Tibial nerve (tissue), 4 donors: ENCODE data around the gene QPRT. TPM values are rescaled to one million over a fixed set of nuclear protein-coding genes. Genes with fewer than 3 reads are reported as not detected.
"Not testable (repeated sequence)": the region's sequence is repeated elsewhere in the genome, so short reads cannot be mapped to it uniquely, and the experiment has no call there.

ENCODE experiments used
- DNase-seq, 2 donors: peaks; one replicate each; pipeline ENCODE4 v3.0.0-alpha.2; 2019; ENCODE audit warnings: low spot score in 2 of 2
- H3K27ac ChIP-seq, 4 donors: fragments of 200-600 bp; sonication (generic) in 3 of 4; one replicate each; pipeline ENCODE4 v1.5.1; 2017 to 2019; ENCODE audit warnings: mild to moderate bottlenecking in 1 of 4
- H3K27me3 ChIP-seq, 2 donors: fragments of 200-600 bp; sonication (generic) in 1 of 2; one replicate each; pipeline versions ENCODE4 v1.5.1 to v1.6.0; 2017 to 2019
- H3K36me3 ChIP-seq, 3 donors: fragments of 200-600 bp; sonication (generic); one replicate each; pipeline ENCODE4 v1.5.1; 2018 to 2019
- H3K4me1 ChIP-seq, 4 donors: fragments of 200-600 bp; sonication (generic) in 3 of 4; one replicate each; pipeline ENCODE4 v1.5.1; 2017 to 2019
- H3K4me3 ChIP-seq, 4 donors: fragments of 200-600 bp; sonication (generic) in 3 of 4; one replicate each; pipeline ENCODE4 v1.5.1; 2017 to 2019; ENCODE audit warnings: mild to moderate bottlenecking in 1 of 4, moderate library complexity in 1 of 4
- H3K9me3 ChIP-seq, 4 donors: fragments of 200-600 bp; sonication (generic) in 3 of 4; one replicate each; pipeline ENCODE4 v1.5.1; 2017 to 2019
- EP300 ChIP-seq, 2 donors: sonication (generic); formaldehyde crosslinking; IDR thresholded peaks; one replicate each; pipeline ENCODE4 v1.6.1; 2017; ENCODE audit warnings: antibody characterized with exemption in 2 of 2, mild to moderate bottlenecking in 1 of 2
- POLR2A ChIP-seq, 2 donors: fragments of 450-650 bp; IDR thresholded peaks; one replicate each; pipeline ENCODE4 v1.6.1; 2017; ENCODE audit warnings: antibody characterized with exemption in 2 of 2, mild to moderate bottlenecking in 2 of 2, moderate library complexity in 2 of 2
- whole genome bisulfite sequencing, 2 donors: methylation state at CpG; one replicate each; pipeline ENCODE4 v1.1.5; 2018; 5-methylcytosine and 5-hydroxymethylcytosine counted together
- total RNA-seq, 4 donors: library from RNA; depleted of rRNA; stranded (reverse); fragments of >200 nt; gene quantifications; one replicate each; pipeline ENCODE4 v1.1.0, GENCODE V29; 2016
- TF ChIP-seq, protein P1 (sequence below), 5 experiments: fragments of 200-600 bp in 3 of 5; fragments of 450-650 bp in 2 of 5; sonication (generic) in 3 of 5; IDR thresholded peaks; one replicate each; pipeline ENCODE4 v1.5.1; 2016 to 2019; ENCODE audit warnings: antibody characterized with exemption in 5 of 5, mild to moderate bottlenecking in 3 of 5, moderate library complexity in 2 of 5

Gene QPRT
- total RNA-seq, 4 donors from 2014 or later = 15.3 to 50.4 (median 38.5) TPM

DNA sequence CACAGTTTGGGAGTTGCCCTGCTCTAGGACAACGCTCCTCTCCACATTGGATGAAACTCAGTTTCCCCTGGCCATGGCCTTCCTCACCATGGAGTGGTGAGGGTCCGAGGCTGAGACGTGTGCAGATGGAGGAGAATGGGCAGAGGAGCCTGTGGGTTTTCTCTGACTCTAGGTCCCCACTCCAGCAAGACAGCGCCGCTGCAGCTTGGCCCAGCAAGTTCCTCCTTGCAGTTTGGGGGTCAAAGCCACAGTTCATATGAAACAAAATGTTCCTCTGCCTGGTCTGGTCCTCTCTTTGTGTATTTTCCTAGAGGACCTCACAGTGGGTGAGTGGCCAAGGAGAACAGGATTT is 64.5 kb downstream of the QPRT start:
- Histone ChIP-seq H3K9me3 (peaks cover 0 to 3% (median 0%) of the 10 kb centered on the region in 4 donors), H3K27ac (no peak overlapping the region), H3K27me3 (no peaks in the 10 kb centered on the region), H3K36me3 (no peaks in the 10 kb centered on the region), H3K4me3 (no peak overlapping the region), H3K4me1 (no peaks in the 10 kb centered on the region)
- DNase-seq = no peak
- 70 to 81% methylated on average over 5 of the region's 5 CpGs for WGBS, 2 donors
- no peak for TF ChIP-seq POLR2A (IDR thresholded peaks at IDR 0.05)
- TF ChIP-seq EP300 (IDR thresholded peaks at IDR 0.05) = no peak
- TF ChIP-seq, protein P1, sequence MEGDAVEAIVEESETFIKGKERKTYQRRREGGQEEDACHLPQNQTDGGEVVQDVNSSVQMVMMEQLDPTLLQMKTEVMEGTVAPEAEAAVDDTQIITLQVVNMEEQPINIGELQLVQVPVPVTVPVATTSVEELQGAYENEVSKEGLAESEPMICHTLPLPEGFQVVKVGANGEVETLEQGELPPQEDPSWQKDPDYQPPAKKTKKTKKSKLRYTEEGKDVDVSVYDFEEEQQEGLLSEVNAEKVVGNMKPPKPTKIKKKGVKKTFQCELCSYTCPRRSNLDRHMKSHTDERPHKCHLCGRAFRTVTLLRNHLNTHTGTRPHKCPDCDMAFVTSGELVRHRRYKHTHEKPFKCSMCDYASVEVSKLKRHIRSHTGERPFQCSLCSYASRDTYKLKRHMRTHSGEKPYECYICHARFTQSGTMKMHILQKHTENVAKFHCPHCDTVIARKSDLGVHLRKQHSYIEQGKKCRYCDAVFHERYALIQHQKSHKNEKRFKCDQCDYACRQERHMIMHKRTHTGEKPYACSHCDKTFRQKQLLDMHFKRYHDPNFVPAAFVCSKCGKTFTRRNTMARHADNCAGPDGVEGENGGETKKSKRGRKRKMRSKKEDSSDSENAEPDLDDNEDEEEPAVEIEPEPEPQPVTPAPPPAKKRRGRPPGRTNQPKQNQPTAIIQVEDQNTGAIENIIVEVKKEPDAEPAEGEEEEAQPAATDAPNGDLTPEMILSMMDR (IDR thresholded peaks at IDR 0.05) = no peak

DNA sequence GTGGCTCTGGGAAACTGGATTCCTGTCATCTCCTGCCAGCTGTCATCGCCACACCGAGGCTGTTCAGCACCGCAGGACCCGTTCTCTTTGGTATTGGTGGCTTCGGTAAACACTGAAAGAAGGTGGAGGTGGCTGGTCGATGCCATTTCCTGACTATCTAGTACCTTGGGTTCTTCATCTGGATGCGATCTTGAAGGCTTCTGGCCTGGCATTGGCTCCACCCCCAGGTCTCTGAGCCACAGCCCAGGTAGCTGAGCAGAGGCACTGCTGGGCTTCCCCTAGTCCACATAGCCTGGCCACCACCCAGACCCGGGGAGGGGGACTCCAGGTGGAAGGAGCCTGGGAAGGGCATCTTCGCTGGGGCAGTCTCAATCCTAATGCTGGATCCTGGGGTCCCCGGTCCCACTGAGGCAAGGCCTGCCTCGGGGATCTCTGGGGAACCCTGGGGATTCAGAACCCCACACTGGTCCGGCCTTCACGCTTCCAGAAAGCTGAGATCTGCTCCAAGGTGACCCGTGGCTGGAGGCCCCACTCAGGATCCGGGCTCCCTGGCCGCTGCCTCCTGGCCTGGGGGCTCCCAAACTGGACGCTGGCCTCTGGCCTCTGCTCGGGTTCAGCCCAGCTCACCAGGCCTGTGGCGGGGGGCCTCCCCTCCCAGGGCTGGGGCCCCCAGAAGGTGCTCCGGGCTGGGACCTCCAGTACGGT is 65.0 kb downstream of the QPRT start:
- H3K9me3 ChIP-seq = no peaks in the 10 kb centered on the region
- H3K27me3 ChIP-seq = no peaks in the 10 kb centered on the region
- WGBS, 2 donors = 85 to 87% methylated on average over 10 to 18 of the region's 21 CpGs
- H3K36me3 ChIP-seq = no peaks in the 10 kb centered on the region
- TF ChIP-seq, protein P1 (IDR thresholded peaks at IDR 0.05) = no peak
- TF ChIP-seq POLR2A (IDR thresholded peaks at IDR 0.05) (no peak), EP300 (IDR thresholded peaks at IDR 0.05) (no peak)
- DNase-seq = no peak
- peak overlapping the region in 1 of 4 donors; percentile 7 for H3K27ac ChIP-seq
- H3K4me3 ChIP-seq = no peak overlapping the region
- H3K4me1 ChIP-seq = no peaks in the 10 kb centered on the region

DNA sequence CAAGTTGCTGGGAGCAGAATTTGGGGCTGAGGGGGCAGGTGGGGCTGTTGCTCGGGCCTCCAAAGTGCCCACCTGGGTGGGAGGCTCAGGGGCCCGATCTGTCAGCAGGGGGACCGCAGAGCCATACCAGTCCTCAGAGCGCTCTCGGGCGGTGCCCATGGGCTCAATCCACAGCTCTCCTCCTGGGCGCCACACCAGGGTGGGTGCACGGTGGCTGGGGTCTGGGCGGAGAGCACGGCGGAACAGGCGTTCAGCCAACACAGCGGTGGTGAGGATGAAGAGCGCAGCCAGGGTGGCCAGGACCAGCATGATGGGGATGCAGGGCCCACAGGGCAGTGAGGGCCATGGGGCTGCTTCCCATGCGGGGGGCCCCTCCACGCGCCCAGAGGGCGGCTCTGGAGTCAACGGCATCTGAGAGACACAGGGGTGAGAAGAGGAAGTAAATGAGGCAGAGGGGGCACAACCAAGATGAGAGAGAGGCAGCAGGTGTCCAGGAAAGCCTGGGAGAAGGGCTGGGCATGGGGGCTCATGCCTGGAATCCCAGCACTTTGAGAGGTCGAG is 65.6 kb downstream of the QPRT start:
- peak overlapping the region in 1 of 4 donors; percentile 67 for H3K27ac ChIP-seq
- no peaks in the 10 kb centered on the region for H3K27me3 ChIP-seq
- no peaks in the 10 kb centered on the region for H3K9me3 ChIP-seq
- 82 to 89% methylated on average over 9 to 20 of the region's 20 CpGs for WGBS, 2 donors
- no peaks in the 10 kb centered on the region for H3K36me3 ChIP-seq
- H3K4me1 ChIP-seq = no peaks in the 10 kb centered on the region
- no peak for TF ChIP-seq EP300 (IDR thresholded peaks at IDR 0.05)
- TF ChIP-seq, protein P1 (IDR thresholded peaks at IDR 0.05) = no peak
- no peak for TF ChIP-seq POLR2A (IDR thresholded peaks at IDR 0.05)
- DNase-seq = no peak
- H3K4me3 ChIP-seq = peak overlapping the region in 2 of 4 donors; percentile 43 to 49

DNA sequence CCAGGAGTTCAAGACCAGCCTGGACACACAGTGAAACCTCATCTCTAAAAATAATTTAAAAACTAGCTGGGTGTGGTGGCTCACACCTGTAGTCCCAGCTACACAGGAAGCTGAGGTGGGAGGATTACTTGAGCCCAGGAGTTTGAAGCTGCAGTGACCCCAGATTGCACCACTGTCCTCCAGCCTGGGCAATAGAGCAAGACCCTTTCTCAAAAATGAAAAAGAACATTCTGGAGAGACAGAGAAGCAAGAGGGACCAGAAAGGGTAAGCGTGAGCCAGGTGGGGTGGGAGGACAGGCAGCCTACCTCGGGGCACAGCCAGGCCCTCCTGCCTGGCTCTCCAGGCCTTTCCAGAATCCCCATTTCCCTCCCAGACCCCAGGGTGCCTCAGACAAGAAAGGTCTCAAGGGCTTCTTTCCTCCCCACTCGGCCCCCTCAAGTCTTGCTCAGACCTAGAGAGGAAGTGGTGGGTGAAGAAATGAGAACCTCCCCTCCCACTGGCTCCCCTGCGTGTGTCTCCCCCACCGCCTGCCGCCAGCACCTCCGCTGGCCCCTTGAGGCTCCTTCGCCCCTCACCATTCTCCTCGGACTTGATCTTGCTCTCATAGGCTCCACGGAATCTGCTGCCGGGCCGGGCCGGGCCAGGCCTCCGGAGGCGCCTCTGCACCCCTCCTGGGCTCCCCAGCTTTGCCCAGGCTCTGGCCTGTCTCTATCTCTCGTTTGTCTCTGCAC is 66.3 kb downstream of the QPRT start:
- H3K4me3 ChIP-seq = peak overlapping the region in 2 of 4 donors; percentile 43 to 49
- no peaks in the 10 kb centered on the region for H3K36me3 ChIP-seq
- H3K9me3 ChIP-seq = no peaks in the 10 kb centered on the region
- peak overlapping the region in 1 of 4 donors; percentile 67 for H3K27ac ChIP-seq
- H3K27me3 ChIP-seq = no peaks in the 10 kb centered on the region
- WGBS, 2 donors = 75% methylated on average over 16 of the region's 16 CpGs
- TF ChIP-seq EP300 (IDR thresholded peaks at IDR 0.05) (no peak), POLR2A (IDR thresholded peaks at IDR 0.05) (no peak)
- TF ChIP-seq, protein P1 (IDR thresholded peaks at IDR 0.05) = no peak
- DNase-seq = no peak
- no peaks in the 10 kb centered on the region for H3K4me1 ChIP-seq

DNA sequence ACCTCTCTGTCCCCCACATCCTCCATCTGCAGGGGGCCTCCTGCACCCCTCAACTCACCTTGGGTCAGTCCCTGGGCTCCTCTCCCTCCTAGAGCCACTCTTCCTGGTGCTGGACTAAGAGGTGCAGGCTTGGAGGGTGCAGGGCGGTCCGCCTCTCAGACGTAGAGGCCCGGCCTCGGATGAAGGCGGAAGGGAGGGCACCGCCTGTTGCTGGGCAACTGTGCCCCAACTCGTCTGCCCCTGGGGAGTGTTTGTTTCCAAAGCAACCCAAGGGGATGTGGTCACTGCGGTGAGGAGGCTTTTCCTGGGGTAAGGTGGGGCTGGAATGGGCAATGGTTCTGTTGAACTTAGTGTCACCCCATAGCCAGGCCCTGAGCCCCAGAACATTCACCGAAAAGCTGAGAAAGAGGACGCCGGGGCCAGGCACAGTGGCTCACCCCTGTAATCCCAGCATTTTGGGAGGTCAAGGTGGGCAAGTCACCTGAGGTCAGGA is 66.9 kb downstream of the QPRT start, which contains the start of gene C16orf54:
TSS of gene C16orf54 (minus strand) at position 138 of the 493 bp plus-strand sequence. CDS start 1,039 bp downstream, outside the sequence.
- H3K27ac ChIP-seq = peak within 1 kb of the TSS in 1 of 4 donors; percentile 67
- TF ChIP-seq, protein P1 (IDR thresholded peaks at IDR 0.05) = no peak
- TF ChIP-seq POLR2A (IDR thresholded peaks at IDR 0.05) (no peak), EP300 (IDR thresholded peaks at IDR 0.05) (no peak)
- peak within 1 kb of the TSS in 2 of 4 donors; percentile 43 to 49 for H3K4me3 ChIP-seq

DNA sequence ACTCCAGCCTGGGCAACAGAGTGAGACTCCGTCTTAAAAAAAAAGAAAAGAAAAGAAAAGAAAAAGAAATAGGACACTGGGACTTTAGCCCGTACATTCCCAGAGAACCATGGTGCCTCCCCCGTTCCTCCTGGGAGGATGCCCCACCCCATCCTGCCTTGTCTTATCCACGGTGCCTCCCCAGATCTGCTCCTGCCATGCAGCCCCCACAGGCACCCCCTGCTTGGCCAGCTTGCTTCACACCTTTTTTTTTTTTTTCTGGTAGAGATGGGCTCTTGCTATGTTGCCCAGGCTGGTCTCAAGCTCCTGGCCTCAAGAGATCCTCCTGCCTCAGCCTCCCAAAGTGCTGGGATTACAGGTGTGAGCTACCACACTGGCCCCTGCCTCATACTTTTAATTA is 67.5 kb downstream of the QPRT start:
- not testable (repeated sequence) for H3K9me3 ChIP-seq, H3K4me3 ChIP-seq, DNase-seq, H3K4me1 ChIP-seq, H3K36me3 ChIP-seq, H3K27me3 ChIP-seq
- H3K27ac ChIP-seq = peak overlapping the region in 1 of 4 donors; percentile 67
- 59 to 66% methylated on average over 4 of the region's 4 CpGs for WGBS, 2 donors

More for the DNA sequence above, 66.9 kb downstream of the QPRT start, which contains the start of gene C16orf54:
- Histone ChIP-seq H3K27me3 (no peaks in the 10 kb centered on the region), H3K9me3 (no peaks in the 10 kb centered on the region), H3K36me3 (no peaks in the 10 kb centered on the region), H3K4me1 (no peaks in the 10 kb centered on the region)
- peak in 1 of 2 donors; percentile 38 for DNase-seq
- WGBS, 2 donors = 73 to 77% methylated on average over 12 of the region's 12 CpGs
